GM19372 (cell line): ENCODE measurements around the gene C12orf57.

Experiments
- ATAC-seq: cut with Tn5 transposase; IDR thresholded peaks from one replicate; pipeline ENCODE4 v1.9.1; 2021; ENCODE audit warnings: mild to moderate bottlenecking, low read depth, moderate library complexity; ENCODE audit not compliant: unreplicated experiment

Gene C12orf57

GRCh38 chr12:6917491-6918231 lies 26.2 kb upstream of the C12orf57 start:
- ATAC-seq, result no peak

GRCh38 chr12:6919588-6919987 lies 24.2 kb upstream of the C12orf57 start:
- no peak for ATAC-seq

- no peak for ATAC-seq
Observed at GRCh38 chr12:6921539-6921938, 22.3 kb upstream of the C12orf57 start.

GRCh38 chr12:6921996-6922946 lies 21.6 kb upstream of the C12orf57 start:
- ATAC-seq, result no peak

- no peak for ATAC-seq
Observed at GRCh38 chr12:6923003-6923732, 20.7 kb upstream of the C12orf57 start.

- ATAC-seq, result no peak
Observed at GRCh38 chr12:6923851-6924250, 20.0 kb upstream of the C12orf57 start.

- ATAC-seq, result no peak
Observed at GRCh38 chr12:6925239-6925539, 18.6 kb upstream of the C12orf57 start.

- no peak for ATAC-seq
Observed at GRCh38 chr12:6925540-6926279, 18.1 kb upstream of the C12orf57 start.

GRCh38 chr12:6927379-6928021 lies 16.3 kb upstream of the C12orf57 start, which contains the start of gene ATN1:
Gene ATN1, plus strand, starts transcription at chr12:6927959. Its CDS starts 6,043 bp downstream, at chr12:6934002.
- no peak for ATAC-seq

GRCh38 chr12:6928022-6928702 lies 15.7 kb upstream of the C12orf57 start:
- no peak for ATAC-seq

GRCh38 chr12:6928703-6929407 lies 15.0 kb upstream of the C12orf57 start:
- no peak for ATAC-seq

- no peak for ATAC-seq
Observed at GRCh38 chr12:6929466-6930452, 14.1 kb upstream of the C12orf57 start.

- ATAC-seq, result no peak
Observed at GRCh38 chr12:6932766-6933165, 11.1 kb upstream of the C12orf57 start.

GRCh38 chr12:6934110-6934509 lies 9.7 kb upstream of the C12orf57 start:
- no peak for ATAC-seq

- ATAC-seq, result no peak
Observed at GRCh38 chr12:6935371-6936193, 8.2 kb upstream of the C12orf57 start.

GRCh38 chr12:6936194-6936635 lies 7.6 kb upstream of the C12orf57 start:
- ATAC-seq, result no peak
